ENCODE measurements around the gene C3orf18. TPM values are rescaled to one million over a fixed set of nuclear protein-coding genes. Genes with fewer than 3 reads are reported as not detected.

The C3orf18 gene
- total RNA-seq, 1 donor from 2014 or later, result 5.9 TPM

GRCh38 chr3:50604110-50604621, 36.6 kb upstream of the C3orf18 start:
- Mint-ChIP-seq H3K4me3 (no peak overlapping the region), H3K9me3 (no peaks in the 10 kb centered on the region), H3K36me3 (ENCODE audit: low read depth) (no peaks in the 10 kb centered on the region), H3K4me1 (peaks cover 43% of the 10 kb centered on the region), H3K27me3 (no peaks in the 10 kb centered on the region), H3K27ac (peak overlapping the region; percentile 56)
- TF ChIP-seq CTCF (IDR thresholded peaks at IDR 0.05), result no peak
- intact Hi-C loops (cut with micrococcal nuclease), result no loop called here
- CTCF ChIA-PET, result interaction anchor here (1.2 kb wide), 1 partner anchor 14 kb away, joined by 6 read pairs; no protein-coding TSS in a partner anchor
- ATAC-seq (ENCODE audit: low read depth), result no peak
- POLR2A ChIA-PET, result interaction anchor here (0.8 to 2.1 kb wide), 4 partner anchors 13 to 35 kb away, joined by 3 to 12 read pairs (median 6); partner anchors contain the start of genes HEMK1 and MAPKAPK3
- no peak for DNase-seq

DNA sequence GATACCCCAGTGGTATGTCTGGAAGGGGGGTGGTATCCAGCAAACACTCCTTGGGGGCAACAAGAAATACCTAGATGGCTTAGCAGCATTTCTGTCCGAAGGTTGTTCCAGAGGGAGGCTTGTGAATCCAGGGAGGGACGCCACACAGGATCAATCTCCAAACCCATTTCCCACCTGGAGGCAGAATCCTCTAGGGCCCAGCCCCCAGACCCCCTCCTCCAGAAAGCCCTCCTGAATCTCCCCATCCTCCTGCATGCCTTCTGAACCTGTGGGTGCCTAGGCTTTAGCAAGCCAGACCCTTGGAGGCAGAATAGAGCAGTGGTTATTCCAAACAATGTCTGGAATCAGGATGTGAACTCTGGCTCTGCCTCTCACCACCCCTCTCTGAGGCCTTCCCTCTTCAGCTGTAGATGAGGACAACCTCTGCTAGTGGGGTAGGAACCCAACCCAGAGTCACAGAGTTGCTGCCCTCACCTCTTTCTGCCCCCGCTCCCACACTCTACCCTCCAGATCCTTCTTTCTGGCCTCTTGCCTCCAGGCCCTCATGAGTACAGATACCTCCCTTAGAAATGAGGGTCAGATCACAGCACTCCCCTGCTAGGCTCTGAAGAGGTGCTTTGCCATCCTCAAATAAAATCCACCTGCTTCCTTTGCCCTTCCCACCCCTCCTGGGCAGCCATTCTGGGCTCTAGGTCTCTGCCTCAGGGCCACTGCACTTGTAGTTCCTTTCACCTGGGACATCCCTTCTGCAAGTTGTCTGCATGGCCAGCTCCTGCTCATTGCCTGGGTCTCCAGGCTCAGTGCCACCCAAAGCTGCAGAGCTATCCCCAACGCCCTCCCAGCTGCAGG, 35.9 kb upstream of the C3orf18 start:
- Mint-ChIP-seq H3K4me3 (no peak overlapping the region), H3K36me3 (ENCODE audit: low read depth) (no peaks in the 10 kb centered on the region)

GRCh38 chr3:50602595-50603191, 35.1 kb upstream of the C3orf18 start:
- intact Hi-C loops (cut with micrococcal nuclease), result no loop called here
- no peak for TF ChIP-seq CTCF (IDR thresholded peaks at IDR 0.05)
- Mint-ChIP-seq H3K4me3 (no peak overlapping the region), H3K27me3 (no peaks in the 10 kb centered on the region), H3K4me1 (peaks cover 43% of the 10 kb centered on the region), H3K27ac (peak overlapping the region; percentile 63), H3K9me3 (no peaks in the 10 kb centered on the region), H3K36me3 (ENCODE audit: low read depth) (no peaks in the 10 kb centered on the region)
- ATAC-seq (ENCODE audit: low read depth) (no peak), DNase-seq (no peak)
- ChIA-PET CTCF (interaction anchor here (1.5 kb wide), 2 partner anchors 12 to 13 kb away, joined by 4 to 5 read pairs; no protein-coding TSS in a partner anchor), POLR2A (interaction anchor here (1.3 to 2.6 kb wide), 3 partner anchors 9 to 33 kb away, joined by 5 to 15 read pairs (median 10); partner anchors contain the start of genes CISH and HEMK1)

More for the DNA sequence above, 35.9 kb upstream of the C3orf18 start:
- no peak for TF ChIP-seq CTCF (IDR thresholded peaks at IDR 0.05)
- ChIA-PET POLR2A (interaction anchor here (2.1 kb wide), 1 partner anchor 34 kb away, joined by 10 read pairs; the partner anchor contains the start of gene HEMK1), CTCF (no interaction called here)
- intact Hi-C loops (cut with micrococcal nuclease), result no loop called here
- DNase-seq (no peak), ATAC-seq (ENCODE audit: low read depth) (no peak)
- H3K27me3 Mint-ChIP-seq, result no peaks in the 10 kb centered on the region
- H3K4me1 Mint-ChIP-seq, result peaks cover 43% of the 10 kb centered on the region
- no peak overlapping the region for H3K27ac Mint-ChIP-seq
- H3K9me3 Mint-ChIP-seq, result no peaks in the 10 kb centered on the region

GRCh38 chr3:50600841-50601591, 33.5 kb upstream of the C3orf18 start:
- no peak for TF ChIP-seq CTCF (IDR thresholded peaks at IDR 0.05)
- no peaks in the 10 kb centered on the region for H3K9me3 Mint-ChIP-seq
- ATAC-seq (ENCODE audit: low read depth) (peak; percentile 61), DNase-seq (no peak)
- no peaks in the 10 kb centered on the region for H3K36me3 Mint-ChIP-seq (ENCODE audit: low read depth)
- ChIA-PET CTCF (interaction anchor here (0.8 to 1.5 kb wide), 2 partner anchors 10 to 30 kb away, joined by 3 to 5 read pairs; no protein-coding TSS in a partner anchor), POLR2A (interaction anchor here (0.5 to 2.6 kb wide), 5 partner anchors 9 to 899 kb away, joined by 3 to 15 read pairs (median 8); partner anchors contain the start of gene DCAF1)
- intact Hi-C loops (cut with micrococcal nuclease), result loop anchor here (1.0 kb wide), 2 partner anchors 10 kb away; partner anchors contain the start of gene CISH
- H3K4me1 Mint-ChIP-seq, result peaks cover 40% of the 10 kb centered on the region
- H3K27me3 Mint-ChIP-seq, result no peaks in the 10 kb centered on the region
- peak overlapping the region; percentile 41 for H3K4me3 Mint-ChIP-seq
- peak overlapping the region; percentile 41 for H3K27ac Mint-ChIP-seq

Data from activated B cell treated with CpG ODN at 0.5 μM for 24 hours (primary cell).